Hepatocyte (in vitro differentiated cells): ENCODE results near the gene NUCB2. TPM values are rescaled to one million over a fixed set of nuclear protein-coding genes. Genes with fewer than 3 reads are reported as not detected.

Experiments used
- DNase-seq: peaks from one replicate; pipeline ENCODE4 v3.0.0-alpha.2; 2016; ENCODE audit warnings: low spot score
- H2AFZ ChIP-seq: fragments of 200-600 bp; sonication (generic); 2 replicates; pipeline ENCODE4 v1.6.0; 2016; ENCODE audit warnings: antibody characterized with exemption, mild to moderate bottlenecking
- H3K27ac ChIP-seq: fragments of 200-600 bp; sonication (generic); 2 replicates; pipeline ENCODE4 v1.5.1; 2016; ENCODE audit warnings: mild to moderate bottlenecking
- H3K27me3 ChIP-seq: fragments of 200-600 bp; sonication (generic); 2 replicates; pipeline ENCODE4 v1.6.1; 2016
- H3K36me3 ChIP-seq: fragments of 200-600 bp; sonication (generic); replicated peaks from 2 replicates; pipeline ENCODE4 v1.5.1; 2016; ENCODE audit warnings: low read depth; ENCODE audit not compliant: insufficient read depth
- H3K4me1 ChIP-seq: fragments of 200-600 bp; sonication (generic); 2 replicates; pipeline ENCODE4 v1.5.1; 2016; ENCODE audit warnings: mild to moderate bottlenecking, moderate library complexity; ENCODE audit not compliant: insufficient read depth
- H3K4me2 ChIP-seq: fragments of 200-600 bp; sonication (generic); 2 replicates; pipeline ENCODE4 v1.6.0; 2016
- H3K4me3 ChIP-seq: fragments of 200-600 bp; sonication (generic); 2 replicates; pipeline ENCODE4 v1.5.1; 2016; ENCODE audit warnings: mild to moderate bottlenecking
- H3K79me2 ChIP-seq: fragments of 200-600 bp; sonication (generic); 2 replicates; pipeline ENCODE4 v1.6.0; 2017; ENCODE audit warnings: mild to moderate bottlenecking
- H3K9me2 ChIP-seq: fragments of 200-600 bp; sonication (generic); replicated peaks from 2 replicates; pipeline ENCODE4 v1.6.0; 2017; ENCODE audit warnings: mild to moderate bottlenecking; ENCODE audit not compliant: insufficient read depth
- H3K9me3 ChIP-seq: fragments of 200-600 bp; sonication (generic); 2 replicates; pipeline ENCODE4 v1.5.1; 2016; ENCODE audit warnings: low read depth, mild to moderate bottlenecking
- H4K20me1 ChIP-seq: fragments of 200-600 bp; sonication (generic); 2 replicates; pipeline ENCODE4 v1.6.0; 2016; ENCODE audit warnings: mild to moderate bottlenecking; ENCODE audit not compliant: insufficient read depth, poor library complexity, severe bottlenecking
- CTCF ChIP-seq: fragments of 200-600 bp; sonication (generic); IDR thresholded peaks from 2 replicates; pipeline ENCODE4 v1.5.1; 2016; ENCODE audit warnings: antibody characterized with exemption, mild to moderate bottlenecking; ENCODE audit not compliant: poor library complexity
- EZH2 ChIP-seq: fragments of 200-600 bp; sonication (generic); IDR thresholded peaks from 2 replicates; pipeline ENCODE4 v1.6.1; 2016; ENCODE audit warnings: antibody characterized with exemption, mild to moderate bottlenecking, borderline replicate concordance
- EZH2phosphoT487 ChIP-seq: fragments of 200-600 bp; sonication (generic); IDR thresholded peaks from one replicate; pipeline ENCODE4 v1.6.1; 2018; ENCODE audit warnings: antibody characterized with exemption, mild to moderate bottlenecking, low read depth, moderate library complexity; ENCODE audit not compliant: unreplicated experiment, severe bottlenecking
- WGBS: methylation state at CpG from one replicate; pipeline ENCODE4 v1.1.6; 2016; ENCODE audit warnings: low lambda C conversion rate; ENCODE audit errors: missing lambda C conversion rate; 5-methylcytosine and 5-hydroxymethylcytosine counted together
- polyA plus RNA-seq: library from polyadenylated mRNA; unstranded; fragments of >200 nt; fragmentation: Nextera tagmentation; extraction: Ambion mirVana; gene quantifications from 2 replicates; pipeline ENCODE4 v1.2.1, GENCODE V29; 2016
- total RNA-seq: library from RNA; depleted of rRNA; stranded (reverse); fragments of >200 nt; gene quantifications from 2 replicates; pipeline ENCODE4 v1.2.3, GENCODE V29; 2014

Gene NUCB2
- total and polyA plus RNA-seq, 2 experiments from 2014 or later: 93.4 to 196 TPM

- DNase-seq: no peak
- no peaks in the 10 kb centered on the region for H3K4me1 ChIP-seq
- no peak overlapping the region for H3K4me2 ChIP-seq
- no peaks in the 10 kb centered on the region for H4K20me1 ChIP-seq
- 95% methylated on average over 4 of the region's 4 CpGs for WGBS
- H3K4me3 ChIP-seq: no peak overlapping the region
- no peak overlapping the region for H2AFZ ChIP-seq
- H3K9me3 ChIP-seq: no peaks in the 10 kb centered on the region
- no peaks in the 10 kb centered on the region for H3K79me2 ChIP-seq
- H3K27me3 ChIP-seq: no peaks in the 10 kb centered on the region
- H3K9me2 ChIP-seq: no peaks in the 10 kb centered on the region
- H3K36me3 ChIP-seq: no peaks in the 10 kb centered on the region
- TF ChIP-seq EZH2phosphoT487 (no peak), EZH2 (no peak), CTCF (no peak)
- no peak overlapping the region for H3K27ac ChIP-seq
These were observed 10.5 kb downstream of the NUCB2 start for GRCh38 chr11:17287058-17287457.

GRCh38 chr11:17291710-17292109, 15.2 kb downstream of the NUCB2 start:
- Histone ChIP-seq H3K27me3 (no peaks in the 10 kb centered on the region), H3K4me3 (no peak overlapping the region), H3K27ac (no peak overlapping the region), H3K79me2 (no peaks in the 10 kb centered on the region), H3K9me3 (no peaks in the 10 kb centered on the region), H3K4me2 (no peak overlapping the region), H3K4me1 (no peaks in the 10 kb centered on the region), H2AFZ (no peak overlapping the region), H3K36me3 (no peaks in the 10 kb centered on the region), H4K20me1 (no peaks in the 10 kb centered on the region), H3K9me2 (no peaks in the 10 kb centered on the region)
- WGBS: 97% methylated on average over 1 of the region's 1 CpG
- no peak for DNase-seq
- TF ChIP-seq EZH2 (no peak), CTCF (no peak), EZH2phosphoT487 (no peak)

GRCh38 chr11:17293311-17293710, 16.8 kb downstream of the NUCB2 start:
- H3K27ac ChIP-seq: no peak overlapping the region
- no peak for TF ChIP-seq EZH2
- no peak for TF ChIP-seq EZH2phosphoT487
- TF ChIP-seq CTCF: no peak
- no peak for DNase-seq
- no peaks in the 10 kb centered on the region for H3K9me2 ChIP-seq
- 73% methylated on average over 1 of the region's 1 CpG for WGBS
- no peaks in the 10 kb centered on the region for H3K9me3 ChIP-seq
- H3K4me1 ChIP-seq: no peaks in the 10 kb centered on the region
- H4K20me1 ChIP-seq: no peaks in the 10 kb centered on the region
- H3K4me2 ChIP-seq: no peak overlapping the region
- no peaks in the 10 kb centered on the region for H3K79me2 ChIP-seq
- no peak overlapping the region for H3K4me3 ChIP-seq
- no peak overlapping the region for H2AFZ ChIP-seq
- no peaks in the 10 kb centered on the region for H3K36me3 ChIP-seq
- H3K27me3 ChIP-seq: no peaks in the 10 kb centered on the region

GRCh38 chr11:17294033-17294432, 17.5 kb downstream of the NUCB2 start:
- Histone ChIP-seq H3K36me3 (no peaks in the 10 kb centered on the region), H3K27me3 (no peaks in the 10 kb centered on the region), H3K79me2 (no peaks in the 10 kb centered on the region), H3K4me2 (no peak overlapping the region), H3K27ac (no peak overlapping the region), H3K9me3 (no peaks in the 10 kb centered on the region), H4K20me1 (no peaks in the 10 kb centered on the region), H3K4me3 (no peak overlapping the region), H3K9me2 (no peaks in the 10 kb centered on the region), H3K4me1 (no peaks in the 10 kb centered on the region), H2AFZ (no peak overlapping the region)
- TF ChIP-seq CTCF (no peak), EZH2 (no peak), EZH2phosphoT487 (no peak)
- DNase-seq: no peak
